ENCODE measurements around the gene HMCN1.

The HMCN1 gene

GRCh38 chr1:185811073-185811709, 77.0 kb downstream of the HMCN1 start:
- no peak for TF ChIP-seq CTCF (IDR thresholded peaks at IDR 0.05; ENCODE audit: low read depth, low read length, missing control alignments)
- no peak for DNase-seq (ENCODE audit: low read depth)
- H3K4me3 ChIP-seq (ENCODE audit: low read depth, low read length), result no peak overlapping the region

GRCh38 chr1:185812934-185813333, 78.7 kb downstream of the HMCN1 start:
- no peak overlapping the region for H3K4me3 ChIP-seq (ENCODE audit: low read depth, low read length)
- TF ChIP-seq CTCF (IDR thresholded peaks at IDR 0.05; ENCODE audit: low read depth, low read length, missing control alignments), result no peak
- no peak for DNase-seq (ENCODE audit: low read depth)

GRCh38 chr1:185813401-185813979, 79.3 kb downstream of the HMCN1 start:
- TF ChIP-seq CTCF (IDR thresholded peaks at IDR 0.05; ENCODE audit: low read depth, low read length, missing control alignments), result peak; percentile 43
- DNase-seq (ENCODE audit: low read depth), result peak; percentile 3
- H3K4me3 ChIP-seq (ENCODE audit: low read depth, low read length), result no peak overlapping the region

GRCh38 chr1:185816460-185816859, 82.3 kb downstream of the HMCN1 start:
- TF ChIP-seq CTCF (IDR thresholded peaks at IDR 0.05; ENCODE audit: low read depth, low read length, missing control alignments), result no peak
- no peak for DNase-seq (ENCODE audit: low read depth)
- no peak overlapping the region for H3K4me3 ChIP-seq (ENCODE audit: low read depth, low read length)

- DNase-seq (ENCODE audit: low read depth), result no peak
- no peak overlapping the region for H3K4me3 ChIP-seq (ENCODE audit: low read depth, low read length)
- no peak for TF ChIP-seq CTCF (IDR thresholded peaks at IDR 0.05; ENCODE audit: low read depth, low read length, missing control alignments)
Measured at GRCh38 chr1:185819798-185820197, 85.6 kb downstream of the HMCN1 start.

GRCh38 chr1:185821612-185822385, 87.6 kb downstream of the HMCN1 start:
- no peak for TF ChIP-seq CTCF (IDR thresholded peaks at IDR 0.05; ENCODE audit: low read depth, low read length, missing control alignments)
- DNase-seq (ENCODE audit: low read depth), result no peak
- H3K4me3 ChIP-seq (ENCODE audit: low read depth, low read length), result no peak overlapping the region

Data from GM12864 (cell line).